GM21619 (cell line): ENCODE results near the gene ELP2.
"Not testable (repeated sequence)": the region's sequence is repeated elsewhere in the genome, so short reads cannot be mapped to it uniquely, and the experiment has no call there.

Source experiments
- ATAC-seq: cut with Tn5 transposase; IDR thresholded peaks from one replicate; pipeline ENCODE4 v1.9.1; 2021; ENCODE audit not compliant: unreplicated experiment

ELP2 gene

GRCh38 chr18:36187826-36188721 lies 58.4 kb downstream of the ELP2 start:
- ATAC-seq: peak; percentile 11

DNA sequence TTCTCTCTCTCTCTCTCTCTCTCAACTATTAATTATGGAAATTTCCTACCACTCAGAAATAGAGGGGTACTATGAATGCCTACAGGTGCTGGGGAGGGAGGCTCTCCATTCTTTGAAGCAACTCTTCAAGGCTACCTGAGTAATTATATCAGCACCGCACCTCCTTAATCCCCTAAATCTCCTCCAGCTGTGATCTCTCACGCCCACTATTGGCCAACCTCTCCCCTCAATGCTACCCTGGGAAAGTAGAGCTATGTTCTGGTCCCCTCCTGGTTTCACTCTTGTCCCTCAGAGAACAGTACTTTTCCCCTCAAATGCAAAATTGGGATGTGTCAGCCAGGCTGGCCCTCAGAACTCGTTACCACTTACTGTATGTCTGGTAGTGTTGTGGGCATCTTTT lies 59.2 kb downstream of the ELP2 start:
- no peak for ATAC-seq

DNA sequence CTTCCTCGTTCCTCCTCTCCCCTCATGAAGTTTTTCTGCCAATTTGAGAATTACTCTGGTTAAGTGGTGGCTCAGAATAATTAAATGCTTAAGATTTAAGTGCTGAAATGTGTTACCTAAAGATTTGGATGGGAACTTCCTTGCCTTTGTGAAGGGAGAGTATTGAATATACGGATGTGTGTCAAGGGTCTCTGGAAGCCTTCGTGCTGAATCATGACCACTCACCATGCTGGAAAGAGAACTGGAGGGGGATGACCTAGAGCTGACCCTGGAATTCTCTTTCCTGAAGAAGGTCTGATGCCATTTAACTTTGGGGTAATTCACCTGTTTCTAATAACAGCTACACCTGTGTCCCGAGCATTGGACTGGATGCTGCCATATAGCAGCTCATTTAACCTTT lies 59.8 kb downstream of the ELP2 start:
- ATAC-seq: no peak

- ATAC-seq: no peak
Measured at GRCh38 chr18:36191286-36191685, 61.6 kb downstream of the ELP2 start.

- no peak for ATAC-seq
Measured at GRCh38 chr18:36191711-36192110, 62.0 kb downstream of the ELP2 start.

DNA sequence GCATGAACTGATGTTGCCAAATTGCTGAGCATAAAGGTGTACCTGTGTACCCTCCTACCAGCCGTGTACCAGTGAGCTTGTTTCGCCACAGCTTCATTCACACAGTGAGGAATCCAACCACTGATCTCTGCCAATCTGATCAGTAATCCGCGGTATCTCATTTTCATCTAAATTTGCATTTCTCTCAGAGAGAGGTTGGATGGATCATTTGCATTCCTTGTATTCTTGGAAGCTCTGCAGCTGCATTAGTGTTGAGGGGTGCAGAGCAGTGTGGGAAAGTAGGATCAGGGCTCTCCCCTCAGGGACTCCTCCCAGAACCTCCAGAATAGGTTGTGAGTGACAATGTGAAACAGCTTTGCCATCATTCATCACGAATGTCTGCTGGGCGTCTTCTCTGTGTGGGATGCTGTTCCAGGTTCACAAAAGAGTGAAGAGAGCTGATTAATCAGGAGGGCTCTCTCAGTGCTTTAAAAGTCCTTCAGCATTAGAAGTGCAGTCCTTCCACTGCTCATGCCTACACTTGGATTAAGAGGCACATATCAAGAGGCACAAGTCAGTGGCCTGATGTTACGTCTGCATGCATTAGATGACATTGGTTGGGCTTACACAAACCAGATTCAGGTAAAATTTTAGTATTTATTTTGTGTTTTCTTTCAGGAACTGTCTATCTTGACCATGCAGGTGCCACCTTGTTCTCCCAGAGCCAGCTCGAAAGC lies 65.1 kb downstream of the ELP2 start:
- ATAC-seq: no peak

DNA sequence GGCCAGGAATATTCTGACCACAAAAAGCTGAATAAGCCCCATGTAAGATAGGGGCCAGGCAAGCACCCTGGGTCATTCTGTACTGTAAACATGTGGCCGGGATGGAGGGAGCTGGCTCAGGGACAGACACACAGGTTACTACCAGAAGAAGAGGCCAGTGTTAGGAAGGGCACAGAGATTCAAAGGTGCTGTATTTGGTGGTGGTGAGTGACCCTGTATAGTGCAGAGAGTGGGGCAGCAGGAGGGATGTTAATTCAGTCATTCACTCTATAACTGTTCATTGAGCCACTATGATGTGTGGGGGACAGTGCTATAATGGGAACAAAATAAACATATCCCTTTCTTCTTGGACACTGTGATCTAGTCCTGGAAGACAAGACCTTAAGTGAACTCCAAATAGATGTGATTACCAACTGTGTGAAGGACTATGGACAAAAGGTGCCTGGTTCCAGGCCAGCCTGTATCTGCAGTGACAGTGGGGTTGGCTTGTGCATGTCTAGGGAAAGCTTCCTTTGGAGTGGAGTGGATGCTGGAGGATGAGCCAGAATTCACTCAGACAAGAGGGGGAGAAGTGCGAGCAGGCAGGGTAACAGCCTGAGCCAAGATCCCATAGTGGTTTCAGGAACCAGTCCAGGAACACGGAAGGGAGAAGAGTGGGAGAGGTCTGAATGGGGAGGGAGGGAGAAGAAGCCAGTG lies 65.9 kb downstream of the ELP2 start:
- ATAC-seq: no peak

DNA sequence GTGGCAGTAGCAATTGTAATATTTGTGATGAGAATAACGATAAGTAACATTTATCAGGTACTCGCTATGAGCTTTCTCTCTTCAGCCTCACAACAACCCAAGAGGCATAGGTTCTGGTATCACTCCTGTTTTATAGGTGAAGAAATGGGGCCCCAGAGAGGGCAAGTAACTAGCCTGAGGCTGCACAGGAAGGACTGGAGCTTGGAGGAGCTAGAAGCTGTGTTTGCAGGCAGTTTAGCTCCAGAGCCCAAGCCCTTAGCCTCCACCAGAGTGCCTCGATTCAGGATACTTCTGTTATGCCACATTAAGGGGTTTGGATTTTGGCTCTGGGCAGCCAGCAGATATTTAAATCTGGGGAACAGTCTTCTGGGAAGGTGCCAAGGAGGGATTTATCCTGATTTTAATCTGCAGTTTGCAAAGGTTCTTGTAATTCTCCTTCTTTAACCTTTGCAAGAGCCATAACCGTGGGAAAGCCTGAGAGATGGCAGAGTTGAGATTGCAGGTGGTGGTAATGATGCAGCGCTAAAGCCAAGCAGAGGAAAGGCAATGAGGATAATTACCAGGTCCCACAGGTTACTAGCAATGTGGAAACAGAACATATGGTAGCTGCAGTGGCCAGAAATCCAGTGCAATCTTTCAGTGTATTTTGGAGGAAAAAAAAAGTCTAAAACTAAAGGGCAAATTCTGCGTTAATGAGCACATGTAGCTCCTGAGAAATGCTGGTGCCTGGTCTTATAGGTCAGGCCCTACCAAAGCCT lies 66.7 kb downstream of the ELP2 start:
- no peak for ATAC-seq

DNA sequence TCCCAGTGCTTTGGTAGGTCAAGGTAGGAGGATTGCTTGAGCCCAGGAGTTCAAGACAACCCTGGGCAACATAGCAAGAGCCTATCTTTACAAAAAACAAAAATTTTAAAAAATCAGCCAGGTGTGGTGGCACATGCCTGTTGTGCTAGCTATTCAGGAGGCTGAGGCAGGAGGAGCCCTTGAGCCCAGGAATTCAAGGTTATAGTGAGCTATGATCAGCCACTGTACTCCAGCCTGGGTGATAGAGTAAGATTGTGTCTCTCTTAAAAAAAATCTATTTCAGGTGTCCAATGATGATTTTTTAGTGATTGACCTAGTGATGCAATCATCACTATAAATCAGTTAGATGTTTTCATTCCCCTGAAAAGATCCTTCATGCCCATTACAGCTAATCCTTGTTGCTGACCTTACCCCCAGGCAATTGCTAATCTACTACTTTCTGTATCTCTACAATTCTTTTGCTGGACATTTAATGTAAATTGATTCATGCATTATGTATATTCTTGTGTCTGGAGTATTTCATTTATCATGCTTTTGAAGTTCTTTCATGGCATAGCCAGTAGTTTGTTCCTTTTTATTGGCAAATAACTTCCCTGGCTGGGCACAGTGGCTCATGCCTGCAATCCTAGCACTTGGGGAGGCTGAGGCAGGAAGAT lies 67.9 kb downstream of the ELP2 start:
- no peak for ATAC-seq

- no peak for ATAC-seq
Measured at GRCh38 chr18:36199691-36200295, 70.1 kb downstream of the ELP2 start.

DNA sequence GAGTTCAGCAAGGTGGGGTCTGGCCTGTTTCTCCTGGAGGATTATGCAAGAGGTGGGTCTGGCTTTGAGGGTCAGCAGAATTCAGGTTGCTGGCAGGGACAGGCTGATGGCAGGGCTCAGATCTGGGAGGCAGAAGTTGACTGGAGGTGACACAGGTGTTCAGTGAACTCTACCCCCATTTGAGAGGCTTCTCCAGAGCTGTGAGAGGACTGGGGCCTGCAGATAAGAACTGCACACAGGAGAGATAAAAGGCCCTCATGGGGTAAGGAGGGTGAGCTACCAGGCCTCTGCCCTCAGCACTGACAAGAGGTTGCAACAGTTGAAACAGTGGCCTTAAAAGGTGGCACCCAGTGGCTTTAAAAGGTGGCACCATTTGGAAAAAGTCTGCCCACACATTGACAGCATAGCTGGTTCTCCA lies 70.7 kb downstream of the ELP2 start:
- no peak for ATAC-seq

DNA sequence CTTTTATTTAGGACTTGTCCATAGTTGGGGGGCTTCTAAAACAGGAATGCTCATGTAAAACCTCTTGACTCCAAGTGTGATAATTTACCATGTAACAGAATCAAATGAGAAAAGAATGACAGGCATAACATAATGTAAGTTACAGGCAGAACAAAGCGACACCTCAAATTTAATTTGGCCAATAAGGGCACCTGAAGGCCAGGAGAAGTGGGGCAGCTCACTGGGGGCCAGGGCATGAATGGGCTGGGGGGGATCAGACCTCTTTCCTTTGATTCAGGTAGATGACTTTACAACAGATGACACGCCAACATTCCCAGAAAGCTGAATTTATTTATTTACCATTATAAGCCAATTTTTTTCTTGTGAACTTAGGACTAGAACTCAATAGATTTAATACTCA lies 72.1 kb downstream of the ELP2 start:
- no peak for ATAC-seq

- ATAC-seq: no peak
Measured at GRCh38 chr18:36203360-36203895, 73.7 kb downstream of the ELP2 start.

DNA sequence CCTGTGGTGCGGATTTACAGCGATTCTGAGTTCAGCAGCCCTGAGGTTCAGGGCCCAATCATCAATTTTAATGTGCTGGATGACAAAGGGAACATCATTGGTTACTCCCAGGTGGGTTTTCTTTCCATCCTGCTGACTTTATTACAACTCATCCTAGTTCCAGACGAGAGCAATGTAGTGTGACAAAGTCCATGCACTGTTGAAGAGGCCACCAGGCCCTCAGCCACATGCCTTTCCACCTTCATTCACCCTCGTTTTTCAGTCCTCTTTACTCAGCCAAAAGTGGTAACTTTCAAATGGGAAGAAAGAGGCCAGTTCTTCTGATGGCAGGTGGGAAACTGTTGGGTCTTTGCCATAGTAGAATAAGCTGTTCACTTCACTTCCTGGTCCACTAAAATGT lies 75.5 kb downstream of the ELP2 start:
- no peak for ATAC-seq

DNA sequence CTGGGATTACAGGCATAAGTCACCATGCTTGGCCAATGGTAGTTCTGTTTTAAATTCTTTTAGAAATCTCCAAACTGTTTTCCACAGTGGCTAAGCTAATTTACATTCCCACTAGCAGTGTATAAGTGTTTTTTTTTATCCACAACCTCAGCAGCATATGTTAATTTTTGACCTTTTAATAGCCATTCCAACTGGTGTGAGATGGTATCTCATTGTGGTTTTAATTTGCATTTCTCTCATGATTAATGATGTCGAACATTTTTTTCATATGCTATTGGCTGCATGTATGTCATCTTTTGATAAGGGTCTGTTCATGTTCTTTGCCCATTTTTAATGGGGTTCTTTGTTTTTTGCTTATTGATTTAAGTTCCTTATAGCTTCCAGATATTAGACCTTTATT lies 77.6 kb downstream of the ELP2 start:
- ATAC-seq: no peak

GRCh38 chr18:36207969-36208368 lies 78.3 kb downstream of the ELP2 start:
- not testable (repeated sequence) for ATAC-seq

GRCh38 chr18:36211612-36212065 lies 81.9 kb downstream of the ELP2 start:
- no peak for ATAC-seq

GRCh38 chr18:36212301-36213171 lies 82.8 kb downstream of the ELP2 start:
- ATAC-seq: no peak

GRCh38 chr18:36214811-36215210 lies 85.1 kb downstream of the ELP2 start:
- ATAC-seq: no peak
